NCI-H1694 treated with DMSO at 0.1 percent for 48 hours (cell line): ENCODE data around the gene CDKAL1.
"Not testable (repeated sequence)": the region's sequence is repeated elsewhere in the genome, so short reads cannot be mapped to it uniquely, and the experiment has no call there.

ENCODE experiments used
- DNase-seq: peaks from one replicate; lab custom pipeline; 2025; lab: John Stamatoyannopoulos, UW

CDKAL1 gene

DNA sequence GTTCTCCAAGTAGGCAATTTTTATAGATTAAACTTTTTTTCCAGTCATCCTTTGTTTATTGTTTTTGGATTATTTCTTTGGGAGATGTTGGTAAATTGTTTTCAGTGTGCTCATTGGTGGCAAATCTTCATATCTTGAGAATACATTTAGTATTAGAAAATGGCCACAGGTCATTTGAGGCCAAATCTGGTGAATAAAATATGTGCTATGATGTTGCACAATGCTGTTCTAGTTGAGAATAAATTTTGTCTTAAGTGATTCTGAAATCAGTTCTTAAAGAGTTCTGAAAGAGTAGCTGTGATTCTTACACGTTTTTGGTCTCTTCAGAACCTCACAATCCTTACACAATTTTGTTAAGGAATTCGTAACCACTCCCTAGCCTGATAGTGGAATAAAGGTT is 20.1 kb downstream of the CDKAL1 start:
- no peak for DNase-seq

DNA sequence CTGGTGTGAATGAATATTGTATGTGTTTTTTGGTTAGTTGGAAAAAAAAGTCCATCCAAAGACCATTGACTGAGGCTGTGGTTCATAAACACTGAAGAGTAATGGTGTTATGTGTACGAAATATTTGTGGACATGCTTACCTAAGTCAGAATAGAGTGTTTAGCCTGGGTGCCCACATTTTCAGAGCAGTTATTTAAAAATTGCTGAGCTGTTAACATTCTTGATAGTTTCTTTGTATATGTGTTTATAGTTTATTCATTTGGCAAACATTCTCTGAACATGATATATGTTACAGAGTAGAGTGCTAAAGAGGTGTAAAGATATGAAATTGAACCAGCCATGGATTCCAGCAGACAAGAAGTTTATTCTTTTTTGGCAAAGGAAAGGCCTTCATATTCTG is 20.6 kb downstream of the CDKAL1 start:
- no peak for DNase-seq

DNA sequence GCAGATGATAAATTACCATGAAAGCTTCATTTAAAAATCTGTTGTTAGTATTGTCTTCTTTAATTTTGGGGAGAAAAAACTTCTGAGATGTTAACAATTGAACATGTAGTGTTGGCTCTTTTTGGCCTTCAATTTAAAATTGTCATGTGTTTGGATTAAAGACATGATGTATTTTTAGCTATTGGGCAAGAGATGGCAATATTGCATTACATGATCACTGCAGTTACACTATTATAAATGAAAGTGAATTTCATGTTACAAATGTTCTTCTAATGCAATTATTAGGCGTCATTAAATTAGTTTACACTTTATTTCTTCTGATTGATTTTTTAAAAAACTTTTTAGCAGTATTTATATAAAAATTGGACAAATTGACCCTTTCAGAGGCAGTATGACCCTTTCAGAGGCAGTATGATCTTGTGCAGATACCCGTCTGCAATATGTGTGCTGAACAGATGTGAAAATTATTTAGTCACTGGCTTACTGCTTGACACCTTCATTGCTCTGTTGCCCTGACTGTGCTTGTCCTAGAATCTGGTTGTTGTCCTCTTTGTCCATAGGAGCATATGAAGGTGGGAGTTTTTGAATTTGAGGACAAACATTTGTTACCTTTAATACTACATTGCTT is 25.8 kb downstream of the CDKAL1 start:
- DNase-seq: peak; percentile 35

DNA sequence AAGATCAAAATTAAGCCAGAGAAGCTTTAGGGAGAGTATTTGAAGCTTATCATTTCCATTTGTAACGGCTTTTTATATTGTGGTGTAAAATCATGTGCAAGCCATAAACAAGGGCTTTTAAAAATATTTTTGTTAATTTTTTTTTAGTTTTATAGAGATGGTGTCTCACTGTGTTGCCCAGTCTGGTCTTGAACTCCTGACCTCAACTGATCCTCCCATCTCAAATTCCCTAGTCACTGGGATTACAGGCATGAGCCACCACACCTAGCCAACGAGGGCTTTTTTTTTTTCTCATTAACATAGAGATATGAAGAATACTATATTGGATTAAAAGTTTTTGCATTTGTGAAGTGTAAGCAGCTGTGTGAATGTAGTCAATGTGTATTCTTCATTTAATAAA is 29.1 kb downstream of the CDKAL1 start:
- DNase-seq: no peak

DNA sequence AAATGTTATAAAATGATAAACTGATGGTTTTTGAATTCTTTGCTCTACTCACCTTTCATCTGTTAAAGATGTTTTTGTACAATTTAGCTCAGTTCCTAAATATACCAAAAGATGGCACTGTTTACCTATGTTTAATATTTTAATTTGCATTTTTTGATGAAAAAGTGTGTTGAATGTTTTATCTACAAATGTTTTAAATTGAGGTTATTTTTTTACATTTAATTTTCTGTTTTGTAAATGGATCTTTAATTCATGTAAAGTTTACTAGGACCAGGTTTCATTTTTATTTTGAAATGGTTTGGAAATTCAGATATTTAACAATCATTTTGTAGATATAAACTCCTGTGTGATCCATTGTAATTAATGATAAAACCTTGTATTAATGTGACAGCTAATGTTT is 30.0 kb downstream of the CDKAL1 start:
- peak; percentile 67 for DNase-seq

DNA sequence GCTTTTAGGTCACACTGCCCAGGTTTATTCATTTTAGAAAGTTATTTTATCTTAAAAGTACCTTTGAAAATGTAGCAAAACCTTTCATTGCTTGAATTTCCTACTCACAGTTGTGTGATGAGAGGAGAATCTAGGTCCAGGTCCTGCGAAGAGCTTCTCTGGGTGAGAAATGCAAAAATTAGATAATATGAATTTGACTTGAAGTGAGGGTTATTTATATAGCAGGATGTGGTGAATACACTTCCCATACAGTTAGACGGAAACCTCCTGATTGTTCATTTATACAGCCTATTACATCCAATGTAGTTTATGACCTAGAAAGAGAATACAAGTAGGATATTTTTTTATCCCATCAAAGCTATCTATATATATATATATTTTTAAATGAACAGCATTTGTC is 30.5 kb downstream of the CDKAL1 start:
- peak; percentile 74 for DNase-seq

DNA sequence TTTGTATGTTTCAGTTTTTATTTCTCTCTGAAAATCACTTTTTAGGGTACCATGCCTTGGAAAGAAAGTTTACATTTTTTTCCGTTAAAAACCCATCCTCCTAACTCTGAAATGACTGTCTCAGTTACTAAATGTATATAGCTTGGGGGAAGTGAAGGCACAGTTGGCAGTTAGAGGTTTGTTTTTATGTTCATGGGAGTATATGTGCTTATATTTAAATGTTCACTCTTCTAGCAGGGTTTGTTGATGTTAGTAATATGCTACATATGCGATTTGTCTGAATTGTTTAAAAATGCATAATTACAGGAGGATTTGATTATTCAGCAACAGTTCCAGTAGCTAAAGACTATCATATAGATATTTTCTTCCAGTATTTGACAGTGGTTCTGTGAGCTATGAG is 31.1 kb downstream of the CDKAL1 start:
- no peak for DNase-seq

DNA sequence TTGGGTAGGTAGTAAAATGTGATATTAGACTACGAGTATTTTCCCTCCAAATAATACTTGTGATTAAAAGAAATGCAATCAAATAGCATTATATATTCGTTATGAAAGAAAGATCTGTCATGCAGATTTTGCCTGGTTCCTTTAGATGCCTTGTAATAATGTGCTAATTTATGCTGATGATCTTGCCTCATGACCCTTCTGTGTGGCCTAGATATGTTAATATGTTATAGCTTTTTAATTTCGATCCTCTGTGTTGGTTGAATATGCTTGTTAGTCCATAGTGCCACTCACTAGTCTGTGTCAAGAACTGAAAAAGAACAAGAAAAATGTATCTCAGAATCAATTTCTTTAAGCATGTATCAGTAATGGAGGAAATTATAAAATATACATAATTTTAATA is 31.9 kb downstream of the CDKAL1 start:
- peak; percentile 44 for DNase-seq

DNA sequence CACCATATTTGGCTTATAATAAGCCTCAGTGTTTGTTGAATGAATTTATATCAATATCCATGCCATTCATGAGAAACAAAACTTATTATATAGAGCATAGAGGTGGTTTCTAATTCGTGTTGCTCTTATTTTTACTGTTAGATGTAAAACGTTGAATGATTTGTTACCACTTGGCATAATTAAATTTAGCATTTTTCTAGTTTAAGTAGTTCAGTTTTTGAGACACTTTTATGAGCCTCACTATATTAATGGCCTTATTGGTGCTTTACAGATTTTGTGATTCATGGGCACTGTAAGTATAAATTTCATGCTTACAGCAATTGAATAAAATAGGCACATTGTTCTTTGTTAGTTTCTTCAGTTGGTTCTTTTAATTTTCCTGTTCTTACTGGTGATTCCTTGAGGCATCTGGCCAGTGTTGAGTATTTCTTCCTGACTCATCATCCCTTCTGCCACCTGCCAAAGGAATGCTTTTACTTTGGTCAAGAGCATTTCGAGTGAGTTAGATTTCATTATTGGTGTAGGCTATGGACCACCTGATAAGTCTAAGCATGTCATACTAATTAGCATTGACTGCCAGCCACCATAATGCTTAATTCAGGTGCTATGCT is 34.8 kb downstream of the CDKAL1 start:
- DNase-seq: no peak

DNA sequence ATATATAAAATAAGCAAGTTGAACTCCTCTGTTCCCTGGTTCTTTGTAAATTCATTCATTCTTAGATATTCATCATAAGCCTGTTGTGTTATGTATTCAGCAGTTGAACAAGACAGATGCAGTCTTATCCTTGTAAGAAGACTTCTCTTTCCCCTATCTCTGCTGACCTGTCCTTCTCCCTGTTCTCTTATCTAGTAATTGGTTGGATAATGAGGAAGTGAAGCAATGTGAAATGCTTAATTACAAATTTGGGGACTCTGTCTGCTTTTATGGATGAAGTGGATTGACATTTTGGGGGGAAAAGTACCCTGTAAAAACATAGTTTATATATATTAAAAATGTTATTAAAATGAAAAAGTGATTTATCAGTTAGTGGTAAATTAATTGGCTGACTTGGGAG is 37.0 kb downstream of the CDKAL1 start:
- no peak for DNase-seq

DNA sequence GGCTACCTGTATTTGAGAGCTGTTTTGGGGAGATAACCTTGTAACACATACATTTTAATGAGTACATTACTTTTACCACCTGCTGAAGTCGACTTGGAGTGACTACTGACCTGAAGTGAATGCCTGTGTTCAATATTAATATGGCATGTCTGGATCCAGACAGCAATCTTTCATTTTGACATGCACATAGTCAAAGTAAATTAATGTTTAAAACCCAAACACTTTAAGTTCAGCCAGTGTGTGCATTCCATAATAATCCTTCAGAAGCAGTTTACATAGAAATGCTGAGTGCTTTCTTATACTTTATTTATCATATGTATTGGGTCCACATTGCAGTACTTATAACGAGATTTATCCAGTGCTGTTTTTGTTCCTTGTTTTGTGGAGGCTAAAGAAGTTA is 38.0 kb downstream of the CDKAL1 start:
- DNase-seq: no peak

DNA sequence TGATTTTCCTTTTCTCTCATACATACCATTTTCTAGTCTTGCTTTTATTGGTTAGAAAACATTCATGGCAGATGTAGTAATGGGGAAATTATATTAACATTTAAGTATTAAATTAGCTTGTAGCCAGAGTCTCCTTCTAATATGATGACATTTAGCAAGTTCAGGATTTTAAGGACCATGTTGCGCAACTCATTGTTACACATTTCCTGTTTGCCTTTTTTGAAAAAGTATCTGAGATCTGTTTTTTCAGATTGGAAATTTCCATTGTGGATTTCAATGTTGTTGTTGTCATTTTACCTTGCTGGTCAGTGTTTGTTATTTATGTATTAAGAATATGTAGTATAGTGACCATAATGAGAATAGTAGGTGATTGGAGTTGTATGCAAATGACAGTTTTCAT is 38.7 kb downstream of the CDKAL1 start:
- DNase-seq: no peak

DNA sequence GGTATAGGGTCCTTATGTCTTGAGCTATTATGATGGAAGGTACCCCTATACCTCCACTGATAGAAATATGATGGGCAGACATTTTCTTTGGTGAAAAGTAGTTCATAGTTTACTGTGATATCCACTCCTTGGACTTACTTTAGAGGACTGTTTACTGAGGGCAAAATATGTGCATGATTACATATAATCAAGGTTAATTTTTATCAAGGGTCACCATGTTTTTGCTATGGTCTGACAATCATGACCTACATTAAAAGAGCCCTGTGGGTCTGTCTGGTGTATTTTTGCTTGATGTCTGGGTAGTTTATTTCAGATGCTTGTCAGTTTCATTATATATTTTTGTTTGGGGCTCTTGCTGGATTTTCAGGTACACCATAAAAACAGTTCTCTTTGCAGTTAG is 40.1 kb downstream of the CDKAL1 start:
- DNase-seq: no peak

DNA sequence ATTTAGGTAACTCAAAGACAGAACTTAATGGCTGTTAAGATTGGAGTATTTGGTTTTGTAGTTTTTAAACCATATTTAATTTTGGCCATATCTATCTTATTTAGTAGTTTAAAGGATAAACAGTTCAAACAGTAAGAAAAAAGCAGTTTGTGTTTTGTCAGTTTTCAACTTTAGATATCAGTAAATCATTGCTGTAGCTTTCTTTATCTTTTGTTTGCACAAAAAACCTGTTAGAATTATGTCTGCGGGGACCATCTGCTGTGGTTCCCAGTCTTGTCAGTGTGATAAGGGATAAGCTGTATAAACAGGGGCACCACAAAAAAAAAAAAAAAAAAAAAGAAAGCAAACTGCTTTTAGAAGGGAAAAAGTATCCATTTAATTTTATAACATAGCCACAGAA is 40.9 kb downstream of the CDKAL1 start:
- DNase-seq: no peak

DNA sequence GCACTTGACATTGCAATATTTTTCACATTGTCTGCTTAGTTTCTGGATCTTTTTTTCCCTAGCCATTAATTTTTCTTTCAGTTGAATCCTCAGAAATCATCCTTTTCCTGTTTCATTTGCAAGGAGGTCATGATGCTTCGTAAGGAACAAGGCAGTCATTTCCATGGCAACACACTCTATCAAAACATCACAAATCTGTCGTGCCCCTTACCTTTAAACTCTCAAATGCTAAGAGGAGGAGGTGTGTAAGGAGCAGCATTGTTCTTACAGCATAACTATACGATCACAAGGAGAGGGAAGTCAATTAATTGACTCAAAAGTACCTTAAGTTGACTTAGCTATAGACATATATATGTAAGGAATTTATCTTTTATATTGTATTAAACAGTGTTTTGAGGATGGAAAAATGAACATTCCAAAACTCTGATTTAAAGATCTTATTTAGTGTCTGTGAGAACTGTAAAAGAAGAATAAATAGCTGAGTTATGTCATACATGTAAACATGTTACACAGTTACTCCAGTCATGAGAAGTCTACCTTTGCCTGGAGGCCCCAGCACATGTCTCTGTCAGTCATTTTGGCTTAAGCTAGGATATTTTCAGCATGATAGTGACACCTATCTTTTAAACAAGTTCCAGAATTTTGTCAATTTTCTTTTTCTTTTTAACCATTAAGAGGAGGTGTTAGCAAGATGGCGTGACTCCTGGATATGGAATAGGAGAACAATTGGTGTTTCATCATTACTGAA is 41.6 kb downstream of the CDKAL1 start:
- no peak for DNase-seq

DNA sequence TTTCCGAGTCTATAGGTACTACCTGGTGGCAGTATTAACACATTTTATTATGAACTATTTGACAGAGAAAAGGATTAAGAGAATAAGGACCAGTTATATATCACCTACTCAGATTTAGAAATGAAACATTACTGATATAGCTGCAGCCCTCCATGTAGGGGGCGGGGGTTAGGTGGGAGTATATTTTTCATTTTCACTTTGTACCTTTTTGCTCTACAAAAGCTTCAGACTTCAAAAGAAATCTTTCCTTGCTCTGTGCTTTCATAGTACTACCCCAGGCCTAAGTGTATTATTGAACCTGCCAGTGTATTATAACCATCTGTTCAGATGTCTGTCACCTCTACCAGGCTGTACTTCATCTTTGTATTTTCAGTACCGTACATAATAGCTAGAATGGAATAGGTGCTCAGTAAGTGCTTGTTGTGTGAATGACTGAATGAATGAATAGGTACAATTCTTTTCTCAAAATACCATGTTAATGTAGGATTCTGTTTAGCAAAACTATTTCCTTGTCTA is 43.0 kb downstream of the CDKAL1 start:
- peak; percentile 81 for DNase-seq

DNA sequence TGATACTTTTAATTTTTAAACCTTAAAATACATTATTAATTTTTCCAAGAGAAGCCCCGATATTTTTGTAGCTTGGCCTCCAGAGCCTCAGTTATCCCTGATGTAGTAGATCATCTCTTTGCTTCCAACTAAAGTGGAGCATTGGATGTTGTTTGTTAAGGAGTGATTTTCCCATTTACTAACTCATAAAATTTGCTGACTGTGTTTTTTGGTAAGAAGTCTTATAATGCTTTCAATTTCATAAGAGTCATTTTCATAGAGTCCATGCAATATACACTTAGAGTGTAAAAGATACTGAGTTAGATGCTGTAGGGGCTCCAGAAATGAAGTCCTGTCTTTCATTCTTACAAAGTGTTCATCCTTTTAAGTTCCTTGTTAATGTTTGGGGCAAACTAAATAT is 46.8 kb downstream of the CDKAL1 start:
- DNase-seq: no peak

DNA sequence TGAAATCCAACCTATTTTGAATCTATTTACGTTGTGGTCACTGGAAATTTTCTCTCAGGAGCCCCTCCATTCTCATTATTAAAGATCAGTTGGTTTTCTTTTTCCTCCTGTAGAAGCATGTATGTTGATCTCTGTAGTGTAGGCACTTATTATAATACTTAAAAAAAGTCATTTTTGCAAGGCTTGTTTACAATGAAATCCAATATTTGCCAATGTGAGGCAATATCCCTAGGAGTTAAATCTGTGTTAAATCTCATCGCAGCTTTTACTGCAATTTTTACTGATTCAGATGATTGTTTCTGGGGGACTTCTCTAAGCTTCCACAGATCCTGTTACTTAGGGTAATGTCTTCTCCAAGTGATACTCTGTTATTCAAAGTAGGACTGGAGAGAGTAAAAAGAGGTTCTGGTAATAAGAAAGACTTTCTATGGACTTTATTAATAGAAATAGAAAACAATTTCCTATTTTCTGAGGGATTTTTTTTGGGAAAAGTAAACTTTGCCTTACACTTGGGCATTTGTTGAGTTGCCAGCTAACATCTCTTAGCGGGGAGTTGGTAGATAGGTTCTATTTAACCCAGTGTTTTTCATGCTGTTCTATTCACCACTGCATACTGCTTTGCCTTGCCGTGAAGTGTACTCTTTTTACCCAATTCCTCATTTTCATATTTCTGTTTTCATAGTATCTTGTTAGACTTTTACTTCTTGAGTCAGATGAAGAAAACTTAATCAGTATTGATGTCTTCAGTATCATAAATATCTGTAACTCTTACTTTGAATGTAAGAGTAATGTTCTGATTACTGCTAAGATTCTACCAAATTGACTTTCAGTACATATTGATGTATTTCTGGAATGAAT is 48.6 kb downstream of the CDKAL1 start:
- DNase-seq: no peak

DNA sequence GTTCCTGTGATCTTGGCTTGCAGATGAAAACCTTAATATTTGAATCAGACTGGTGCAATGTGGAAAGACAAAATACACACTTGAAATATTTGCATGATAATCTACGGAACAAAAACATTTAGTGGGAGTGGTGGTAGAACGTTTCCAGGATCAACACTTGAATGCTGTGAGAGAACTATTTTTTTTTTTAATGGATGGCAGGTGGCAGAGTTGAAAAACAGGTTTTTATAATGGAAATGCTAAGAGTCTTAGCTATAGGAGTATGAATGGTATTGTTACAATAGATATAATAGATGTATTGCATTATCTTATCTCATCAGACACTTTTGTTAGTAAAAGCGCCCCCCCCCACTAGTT is 49.2 kb downstream of the CDKAL1 start:
- DNase-seq: no peak

DNA sequence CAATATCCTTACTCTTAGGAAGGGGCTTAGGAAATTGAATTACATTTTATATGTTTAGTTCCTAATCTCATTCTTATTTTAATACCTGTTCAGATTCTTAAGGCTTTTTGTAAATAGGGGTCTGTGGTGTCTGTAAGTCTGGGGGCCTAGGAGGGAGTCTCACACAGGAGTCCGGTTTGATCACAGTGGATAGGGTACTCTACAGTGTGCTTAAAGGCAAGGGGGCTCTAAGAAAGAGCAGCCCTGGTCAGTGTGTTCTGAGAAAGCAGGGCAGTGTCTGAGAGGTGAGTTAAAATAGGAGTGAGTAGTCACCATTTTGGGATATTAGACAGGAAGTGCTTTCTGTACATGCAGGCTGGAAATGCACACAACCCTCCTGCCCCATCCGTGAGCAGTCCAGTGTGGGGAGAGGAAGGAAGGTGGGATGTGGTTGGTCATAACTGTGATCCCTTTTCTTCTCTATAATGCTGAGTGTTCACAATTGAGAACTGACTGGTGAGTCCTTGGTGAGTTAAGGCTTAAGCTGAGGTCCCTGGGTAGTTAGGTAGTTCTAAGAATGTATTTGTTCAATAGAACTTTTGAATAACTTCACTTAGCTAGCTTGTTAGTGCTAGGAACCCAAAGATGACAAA is 50.0 kb downstream of the CDKAL1 start:
- DNase-seq: no peak

DNA sequence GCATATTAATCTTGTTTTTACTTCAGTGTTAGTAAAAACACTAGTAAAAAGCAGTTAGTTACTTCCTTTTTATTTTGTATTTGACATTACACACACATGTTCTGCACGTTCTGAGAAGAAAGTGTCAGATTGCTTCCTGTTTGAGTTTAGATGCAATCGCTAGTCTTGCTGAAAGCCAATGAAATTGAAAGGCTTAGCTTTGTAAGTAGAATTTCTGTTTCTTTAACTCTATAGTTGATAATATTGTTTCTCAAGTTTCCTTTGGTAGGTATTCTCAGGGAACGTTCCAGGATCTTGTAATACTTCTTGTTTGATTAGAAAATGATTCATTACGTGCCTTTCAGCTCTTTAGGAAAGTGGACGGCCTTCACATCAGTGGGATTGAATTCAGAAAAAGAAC is 55.0 kb downstream of the CDKAL1 start:
- no peak for DNase-seq

DNA sequence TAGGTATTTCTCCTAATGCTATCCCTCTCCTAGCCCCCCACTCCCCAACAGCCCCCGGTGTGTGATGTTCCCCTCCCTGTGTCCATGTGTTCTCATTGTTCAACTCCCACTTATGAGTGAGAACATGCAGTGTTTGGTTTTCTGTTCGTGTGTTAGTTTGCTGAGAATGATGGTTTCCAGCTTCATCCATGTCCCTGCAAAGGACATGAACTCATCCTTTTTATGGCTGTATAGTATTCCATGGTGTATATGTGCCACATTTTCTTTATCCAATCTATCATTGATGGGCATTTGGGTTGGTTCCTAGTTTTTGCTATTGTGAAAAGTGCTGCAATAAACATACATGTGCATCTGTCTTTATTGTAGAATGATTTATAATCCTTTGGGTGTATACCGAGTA is 56.2 kb downstream of the CDKAL1 start:
- DNase-seq: not testable (repeated sequence)
